HG03025 (cell line): ENCODE measurements around the gene RAPGEF4.

Experiments used
- ATAC-seq: cut with Tn5 transposase; IDR thresholded peaks from one replicate; pipeline ENCODE4 v1.9.1; 2021; ENCODE audit warnings: mild to moderate bottlenecking, moderate library complexity; ENCODE audit not compliant: unreplicated experiment, low FRiP score

Gene RAPGEF4

DNA sequence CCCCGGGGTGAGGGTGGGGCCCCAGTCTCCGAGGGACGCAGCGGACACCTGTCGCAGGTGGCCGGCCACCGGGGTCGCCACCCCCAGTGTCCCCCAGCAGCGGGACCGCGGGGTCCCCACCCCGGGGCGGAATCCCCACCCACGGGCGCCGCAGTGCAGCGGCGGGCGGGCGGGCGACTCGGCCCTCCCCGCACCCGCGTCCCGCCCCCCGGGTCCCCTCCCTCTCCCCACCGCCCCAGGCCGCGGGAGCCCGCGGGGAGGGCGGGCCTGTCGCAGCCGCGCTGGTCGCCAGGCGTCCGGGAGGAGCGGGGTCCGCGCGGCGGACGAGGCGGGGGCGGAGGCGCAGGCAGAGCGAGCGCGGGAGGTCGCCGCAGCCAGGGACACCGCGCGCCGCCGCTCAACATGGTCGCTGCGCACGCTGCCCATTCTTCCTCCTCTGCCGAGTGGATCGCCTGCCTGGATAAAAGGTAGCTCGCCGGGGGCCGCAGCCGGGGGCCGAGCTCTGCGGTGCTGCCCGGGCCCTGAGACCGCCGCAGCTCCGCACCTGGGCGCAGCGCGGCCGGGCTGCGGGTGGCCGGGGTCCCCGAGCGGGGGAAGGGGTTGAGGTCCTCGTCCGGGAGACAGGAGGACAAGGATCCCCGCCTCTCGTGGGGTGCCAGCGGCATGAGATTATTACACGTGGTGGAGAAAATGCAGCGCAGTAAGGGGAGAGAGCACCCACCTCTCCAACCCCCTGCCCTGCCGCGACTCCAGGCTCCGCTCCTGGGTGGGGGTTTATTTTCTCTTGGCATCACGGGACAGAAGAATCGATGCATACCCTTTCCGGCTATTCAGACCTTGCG is at the start of gene RAPGEF4:
Gene RAPGEF4 (plus strand): TSS at position 264 of the 842 bp plus-strand sequence. CDS start 139 bp downstream, at position 403.
- no peak for ATAC-seq

DNA sequence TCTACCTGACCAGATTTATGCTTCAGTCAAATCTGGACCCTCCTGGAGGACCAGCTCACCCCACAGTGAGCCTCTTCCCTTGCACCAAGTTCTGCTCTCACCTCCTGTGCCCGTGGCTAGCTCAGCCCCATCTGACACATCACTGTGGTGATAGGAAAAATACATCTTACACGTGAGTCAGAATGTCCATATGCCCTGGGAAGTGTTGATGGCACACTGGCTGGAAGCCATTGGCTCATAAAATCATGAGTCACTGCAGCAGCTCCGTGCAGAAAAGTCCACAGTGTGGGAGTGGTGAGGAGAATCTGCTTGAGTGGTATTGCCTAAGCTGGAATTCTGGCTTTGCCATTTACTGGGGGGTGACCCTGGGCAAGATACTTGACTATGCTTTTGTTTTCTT is 42.6 kb upstream of the RAPGEF4 start:
- no peak for ATAC-seq

DNA sequence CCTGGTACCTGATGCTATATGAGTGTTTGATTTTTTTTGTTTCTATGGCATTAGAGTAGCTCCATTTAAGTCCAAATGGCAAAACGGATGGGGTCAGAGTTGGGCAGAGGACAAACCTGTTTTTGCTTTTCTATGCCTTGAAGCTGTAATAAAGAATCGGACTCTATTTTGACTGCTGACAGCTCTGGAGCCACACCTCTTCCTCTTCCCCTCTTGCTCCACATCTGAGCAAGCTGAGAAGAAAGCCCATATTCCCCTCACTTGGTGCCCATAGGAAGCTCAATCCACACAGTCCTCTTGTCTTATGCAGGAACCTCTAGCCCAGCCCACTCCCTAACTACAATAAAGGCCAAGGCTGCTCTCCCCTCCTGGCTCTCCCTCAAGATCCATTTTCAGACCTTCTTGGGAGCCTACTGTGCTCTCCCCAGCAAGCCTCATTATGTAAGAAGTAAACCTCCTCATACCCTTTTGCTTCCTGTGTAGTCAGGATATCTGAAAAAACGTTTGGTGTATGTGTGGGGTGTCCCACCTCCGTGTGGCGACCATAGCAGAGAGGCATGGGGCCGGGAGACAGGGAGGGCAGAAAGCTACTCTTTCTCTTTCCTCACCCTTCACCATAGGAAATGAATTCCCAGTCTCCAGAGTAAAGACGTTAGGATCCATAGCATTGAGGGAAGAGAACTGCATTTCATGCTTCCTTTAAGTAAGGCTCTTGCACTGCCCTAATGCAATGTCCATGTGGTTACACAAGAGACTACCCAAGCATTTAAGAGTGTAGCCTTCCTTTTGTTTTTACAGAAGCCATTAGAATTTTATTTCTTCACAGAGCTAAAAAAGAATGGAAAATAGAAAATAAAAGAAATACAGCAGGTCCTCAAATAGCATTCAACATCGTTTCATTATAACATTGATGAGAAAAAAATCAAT is 41.9 kb upstream of the RAPGEF4 start:
- no peak for ATAC-seq

DNA sequence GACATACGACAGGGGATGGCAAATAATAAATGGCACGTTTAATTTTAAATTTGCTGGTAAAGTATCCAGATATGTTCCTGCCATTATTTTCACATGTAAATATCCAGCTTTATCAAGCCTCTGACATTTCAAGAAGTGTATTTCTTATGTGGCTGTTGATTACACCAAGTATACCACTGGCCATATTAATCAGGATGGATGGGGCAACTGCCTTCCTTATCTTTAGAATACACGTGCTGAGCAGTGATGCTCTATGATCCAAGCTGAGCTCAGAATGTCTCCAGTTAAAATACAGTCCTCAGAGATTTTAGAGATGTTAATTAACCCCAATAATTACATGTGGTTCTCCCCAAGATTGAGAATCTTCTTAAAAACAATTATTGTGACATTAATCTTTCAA is 38.3 kb upstream of the RAPGEF4 start:
- no peak for ATAC-seq

DNA sequence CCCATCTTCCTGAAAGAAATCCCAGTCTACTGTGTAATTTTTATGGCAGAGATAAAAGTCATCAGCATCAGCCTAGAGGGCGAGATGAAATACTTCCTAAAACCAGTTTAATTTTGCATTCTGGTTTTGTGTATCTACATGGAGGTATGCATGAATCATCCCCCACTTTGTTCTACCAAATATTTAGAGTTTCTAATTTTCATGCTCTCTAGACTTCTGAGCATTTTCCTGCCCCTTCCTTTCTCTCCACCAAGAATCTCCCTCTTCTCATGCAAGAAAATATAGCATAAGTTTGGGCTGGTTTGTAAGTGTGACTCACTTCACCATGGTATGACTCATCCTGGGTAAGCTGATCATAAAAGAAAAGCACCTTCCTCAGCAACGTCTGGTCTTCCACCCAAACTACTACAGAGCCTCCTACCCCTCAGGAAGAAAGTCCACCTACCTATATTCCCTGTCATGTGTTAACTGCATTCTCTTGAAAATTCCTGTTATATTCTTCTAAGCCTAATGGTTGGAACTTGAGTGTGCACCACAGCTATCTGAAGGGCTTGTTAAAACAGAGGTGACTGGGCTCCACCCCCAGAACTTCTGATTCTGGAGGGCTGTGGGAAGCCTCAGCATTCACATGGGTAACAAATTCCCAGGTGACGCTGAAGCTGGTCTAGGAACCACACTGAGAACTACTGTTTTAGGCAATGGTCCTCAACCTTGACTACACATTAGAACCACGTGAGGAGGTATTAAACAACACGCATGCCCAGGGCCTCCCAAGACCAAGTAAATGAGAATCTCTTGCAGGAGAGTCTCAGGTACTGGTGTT is 37.4 kb upstream of the RAPGEF4 start:
- ATAC-seq: no peak

DNA sequence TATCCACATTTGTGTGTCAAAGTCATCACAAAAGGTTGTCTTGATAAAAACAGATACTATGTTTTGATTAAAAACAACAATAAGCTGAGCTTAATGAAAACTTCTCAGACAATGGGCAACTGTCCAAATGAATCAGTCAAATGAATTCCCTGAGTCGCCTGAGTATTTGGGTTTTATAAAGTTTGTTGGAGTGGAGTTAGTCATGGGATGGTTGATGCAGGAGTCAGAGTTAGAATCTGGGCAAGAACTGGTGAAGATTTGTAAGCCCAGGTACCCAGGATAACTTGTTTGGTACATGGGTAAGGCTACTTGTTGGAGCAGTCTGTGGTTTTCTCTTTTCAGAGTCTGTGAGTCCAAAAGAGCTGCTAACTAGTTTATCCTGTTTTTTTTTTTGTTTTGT is 34.4 kb upstream of the RAPGEF4 start:
- ATAC-seq: no peak

DNA sequence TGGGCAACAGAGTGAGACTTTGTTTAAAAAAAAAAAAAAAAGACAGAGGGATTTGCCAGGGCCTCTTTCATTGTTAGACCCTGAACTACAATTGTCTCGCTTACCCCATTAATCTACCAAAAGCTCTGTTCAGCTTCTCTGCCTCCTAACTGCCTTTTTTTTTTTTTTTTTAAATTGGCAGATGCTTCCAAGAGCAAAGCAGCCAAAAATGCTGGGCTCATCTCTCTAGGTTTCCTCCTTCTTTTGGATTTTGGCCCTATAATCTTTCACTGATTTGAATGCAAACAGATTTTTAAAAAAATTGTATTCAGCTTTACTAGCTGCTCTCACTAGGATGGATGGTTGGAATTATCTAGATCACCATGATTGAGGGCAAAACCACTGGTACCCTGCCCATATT is 33.2 kb upstream of the RAPGEF4 start:
- no peak for ATAC-seq

DNA sequence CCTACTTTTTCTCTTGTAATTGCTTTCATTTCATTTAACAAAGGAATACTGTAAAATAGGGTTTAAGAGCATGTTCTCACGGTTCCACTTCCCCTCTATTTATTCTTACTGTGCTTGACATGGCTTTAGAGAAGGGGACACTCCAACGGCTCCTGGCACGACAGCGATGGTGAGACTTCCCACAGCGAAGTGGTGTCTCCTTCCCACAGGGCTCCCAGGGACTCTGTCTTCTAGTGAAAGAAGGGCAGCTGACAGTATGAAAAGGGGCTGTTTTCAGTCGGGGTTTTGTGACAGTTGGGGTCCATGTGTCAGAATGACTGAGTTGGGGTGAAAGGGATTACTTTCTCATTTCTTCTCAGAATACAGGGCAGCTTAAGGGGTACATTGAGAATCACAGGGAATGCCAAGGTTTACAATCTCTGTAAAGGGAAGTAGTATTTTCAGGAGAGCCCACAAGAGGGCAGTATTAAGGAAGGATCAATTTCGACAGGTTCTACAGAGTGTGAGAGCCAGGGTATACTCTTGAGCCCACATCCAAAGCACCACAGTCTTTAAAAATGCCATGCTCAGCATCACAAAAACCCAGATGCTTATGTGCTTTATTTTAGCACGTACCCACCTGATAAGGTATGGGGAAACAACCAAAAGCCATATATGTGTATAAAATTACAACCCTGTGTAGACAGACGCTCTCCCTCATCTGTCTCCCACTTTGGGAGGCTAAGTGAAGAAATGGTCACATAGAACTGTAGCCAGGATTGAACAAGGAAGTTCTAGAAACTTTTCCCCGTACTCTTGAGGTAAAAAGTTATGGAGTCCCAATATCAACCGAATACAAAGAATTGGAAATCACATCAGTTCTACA is 31.3 kb upstream of the RAPGEF4 start:
- ATAC-seq: no peak

DNA sequence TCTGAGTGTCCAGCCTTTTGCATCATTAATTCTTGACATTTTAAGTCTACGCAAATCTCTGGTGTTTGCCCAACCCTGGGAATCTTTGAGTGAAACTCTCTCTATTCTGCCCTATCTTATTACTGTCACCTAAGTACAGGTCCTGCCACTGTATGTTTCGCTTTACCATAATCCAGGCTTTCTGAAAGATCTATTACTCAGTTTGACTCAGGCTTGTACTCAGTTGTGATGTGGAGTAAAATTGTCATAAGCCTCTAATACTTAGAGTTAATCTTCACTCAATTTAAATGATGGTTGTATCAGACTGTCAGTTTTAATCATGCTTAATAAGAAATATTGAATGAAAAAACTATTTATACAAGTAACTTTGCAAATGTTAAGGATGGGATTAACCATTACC is 30.3 kb upstream of the RAPGEF4 start:
- ATAC-seq: no peak

DNA sequence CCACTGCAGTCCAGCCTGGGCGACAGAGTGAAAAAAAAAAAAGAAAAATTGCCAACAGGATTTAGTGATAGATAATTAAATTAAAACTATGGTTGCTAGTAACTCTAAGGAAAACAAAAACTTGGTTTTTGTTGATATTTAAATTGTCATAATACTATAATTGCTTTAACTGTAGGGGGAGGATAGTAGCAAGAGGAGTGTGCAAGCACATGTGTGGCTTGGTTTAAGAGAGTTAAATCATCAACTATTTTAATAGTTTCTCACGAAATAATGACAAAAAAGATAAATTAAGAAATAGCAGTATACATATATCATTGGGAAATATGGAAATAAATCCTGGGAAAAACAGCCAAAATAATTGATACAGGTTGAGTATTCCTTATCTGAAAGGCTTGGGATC is 27.4 kb upstream of the RAPGEF4 start:
- no peak for ATAC-seq

DNA sequence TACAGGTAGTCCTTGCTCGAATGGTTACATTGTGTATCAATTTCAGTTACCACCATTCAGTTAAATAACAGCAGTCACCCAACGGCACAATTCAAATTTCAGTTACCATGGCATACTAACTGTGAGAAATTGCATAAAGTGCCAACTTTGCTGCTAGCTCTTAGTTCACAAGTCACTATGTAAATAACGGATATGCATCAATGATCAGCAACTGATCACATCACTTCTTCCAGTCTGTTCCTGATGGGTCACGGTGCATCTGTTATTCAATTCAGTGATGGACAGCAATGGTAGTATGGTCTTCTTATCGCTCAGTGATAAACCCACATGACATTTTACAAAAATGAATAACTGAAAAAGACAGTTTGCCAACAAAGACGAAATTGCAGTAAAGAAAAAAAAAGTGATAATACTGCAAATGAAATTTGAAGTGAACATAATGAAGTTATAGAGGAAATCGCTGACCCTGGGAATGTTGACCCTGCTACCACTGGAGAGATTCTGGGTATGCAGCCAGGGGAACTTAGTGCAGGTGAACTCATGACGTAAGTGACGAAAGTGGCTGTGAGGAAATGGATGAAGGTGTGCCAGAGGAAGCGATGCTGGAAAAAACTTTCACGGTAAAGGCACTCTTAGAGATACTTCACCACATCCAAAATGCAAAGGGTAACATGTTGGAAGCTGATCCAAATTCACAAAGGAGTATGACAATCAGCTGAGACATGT is 25.9 kb upstream of the RAPGEF4 start:
- ATAC-seq: no peak

DNA sequence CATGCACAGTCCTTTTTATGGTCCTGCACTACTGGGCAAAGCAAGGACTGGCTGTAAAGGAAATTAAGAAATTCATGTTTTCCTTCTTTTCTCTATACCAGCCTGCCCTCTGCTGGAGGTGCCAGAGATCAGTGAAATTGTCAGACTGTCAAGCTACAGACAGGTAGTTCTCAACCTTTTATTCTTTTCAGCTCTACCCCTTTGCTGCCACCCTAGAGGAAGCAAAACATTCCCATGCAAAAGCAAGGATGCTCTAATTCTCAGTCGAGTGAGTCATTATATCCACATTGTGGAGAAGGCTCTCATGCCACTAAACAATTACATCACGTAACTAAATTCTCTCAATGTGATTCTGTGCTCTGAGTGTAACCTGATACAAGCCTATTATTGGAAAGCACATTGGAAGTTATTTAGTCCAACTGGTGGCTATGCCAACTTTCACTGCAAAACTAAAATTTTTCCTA is 25.0 kb upstream of the RAPGEF4 start:
- ATAC-seq: no peak

DNA sequence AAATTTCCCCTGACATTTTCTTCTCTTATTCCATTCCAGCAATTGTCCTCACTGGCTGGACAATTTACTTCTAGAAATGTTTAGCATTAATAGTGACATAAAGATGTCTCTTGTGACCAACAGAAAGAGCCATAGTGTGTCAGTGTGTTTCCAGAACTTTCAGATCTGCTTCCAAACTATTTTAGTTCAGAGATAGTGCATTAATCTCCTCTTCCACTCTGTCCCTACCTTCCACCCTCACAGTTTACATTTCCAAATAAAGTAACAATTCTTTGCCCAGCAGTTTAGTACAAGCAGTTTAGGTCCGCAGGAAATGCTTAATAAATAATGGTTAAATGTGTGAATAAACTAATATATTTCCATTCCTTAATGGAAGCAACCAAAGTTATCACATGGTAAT is 24.5 kb upstream of the RAPGEF4 start:
- no peak for ATAC-seq

DNA sequence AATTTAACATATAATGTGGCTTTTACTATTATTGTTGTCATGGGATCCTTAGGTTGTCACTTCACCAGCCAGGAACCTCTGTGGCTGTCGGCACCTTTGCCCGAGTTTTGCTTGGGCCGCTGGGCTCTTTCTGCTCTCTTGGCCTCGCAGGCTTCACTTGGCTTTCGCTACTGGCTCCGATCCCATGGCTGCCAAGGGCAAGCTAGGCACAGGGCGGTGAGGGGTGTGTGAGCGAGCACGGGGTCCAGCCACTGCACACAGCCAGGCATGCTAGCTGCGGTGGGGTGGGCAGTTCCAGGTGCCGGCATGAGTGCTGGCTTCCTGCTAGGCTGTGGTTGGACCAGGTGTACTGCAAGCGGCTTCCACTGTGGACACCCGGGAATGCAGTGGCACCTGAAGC is 23.4 kb upstream of the RAPGEF4 start:
- no peak for ATAC-seq

DNA sequence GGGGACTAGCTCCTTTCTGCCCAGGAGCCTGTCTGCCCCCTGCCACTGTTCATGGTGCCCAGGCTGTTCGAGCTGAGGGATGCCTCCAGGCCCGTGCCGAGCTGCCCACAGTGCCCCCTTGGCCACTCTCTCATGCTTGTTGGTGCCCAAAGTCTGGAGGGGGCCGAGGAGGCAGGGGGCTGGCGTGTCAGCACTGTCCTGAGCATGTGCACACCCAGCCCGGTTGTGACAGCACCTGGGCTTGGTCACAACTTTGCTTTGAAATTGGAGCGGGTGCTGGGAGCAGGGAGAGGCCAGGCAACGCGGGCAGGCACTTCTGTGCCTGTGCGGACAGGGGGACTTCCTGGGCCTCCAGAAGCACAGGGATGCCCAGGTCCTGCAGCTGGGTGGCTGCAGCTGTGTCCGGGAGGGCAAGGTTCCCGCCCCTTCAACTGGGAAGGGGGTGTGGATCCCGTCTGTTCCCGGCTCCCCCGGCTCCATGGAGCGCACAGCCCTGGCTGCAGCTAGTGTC is 22.2 kb upstream of the RAPGEF4 start:
- no peak for ATAC-seq

DNA sequence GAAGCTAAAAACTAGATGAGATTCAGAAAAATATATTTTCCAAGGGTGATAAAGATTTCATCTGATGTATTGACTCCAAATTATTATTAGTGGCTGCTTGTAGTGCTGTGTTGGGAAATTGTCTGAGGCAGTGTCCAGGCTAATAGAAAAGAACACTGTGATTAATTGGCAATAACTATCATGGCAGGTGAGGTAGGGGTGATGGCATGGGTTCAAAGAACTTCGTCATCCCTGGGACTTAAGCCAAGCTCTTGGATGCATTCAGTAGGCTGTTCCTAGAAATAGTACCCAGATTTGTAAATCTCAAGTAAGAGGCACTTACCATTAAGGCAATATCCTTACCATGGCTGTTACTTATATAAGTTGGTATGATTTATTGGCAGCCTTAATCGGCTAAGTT is 13.2 kb upstream of the RAPGEF4 start:
- ATAC-seq: no peak

DNA sequence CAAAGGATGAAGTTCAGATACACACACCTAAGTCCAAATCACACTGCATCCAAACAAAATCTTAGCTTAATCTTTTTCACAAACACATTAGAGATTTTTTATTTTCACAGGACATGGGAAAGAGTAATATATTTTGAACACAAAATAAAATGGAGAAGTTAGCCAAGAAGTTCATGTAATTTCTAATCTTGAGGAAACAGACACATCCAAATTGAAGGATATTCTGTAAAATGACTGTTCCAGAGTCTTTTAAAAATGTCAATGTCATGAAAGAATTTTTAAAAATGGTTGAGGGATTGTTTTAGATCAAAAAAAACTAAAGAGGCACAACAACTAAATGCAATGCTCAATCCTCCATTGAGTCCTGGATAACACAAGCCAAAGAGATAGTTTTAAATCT is 12.4 kb upstream of the RAPGEF4 start:
- no peak for ATAC-seq

DNA sequence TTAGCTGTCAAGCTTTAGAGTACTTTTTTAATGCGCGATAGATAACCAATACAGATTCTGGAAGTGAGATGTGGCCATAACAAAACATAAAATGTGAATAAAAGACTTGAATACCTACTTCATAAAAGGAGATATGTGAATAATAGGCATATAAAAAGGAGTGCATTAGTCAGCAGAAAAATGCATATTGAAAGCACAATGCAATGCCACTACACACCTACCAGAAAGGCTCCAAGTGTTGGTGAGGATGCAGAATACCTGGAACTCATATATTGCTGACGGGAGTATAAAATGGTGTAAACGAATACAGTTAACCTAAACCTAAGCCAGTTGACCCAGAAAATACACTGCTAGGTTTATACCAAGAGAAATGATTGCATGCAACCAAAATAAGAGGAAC is 10.9 kb upstream of the RAPGEF4 start:
- no peak for ATAC-seq

DNA sequence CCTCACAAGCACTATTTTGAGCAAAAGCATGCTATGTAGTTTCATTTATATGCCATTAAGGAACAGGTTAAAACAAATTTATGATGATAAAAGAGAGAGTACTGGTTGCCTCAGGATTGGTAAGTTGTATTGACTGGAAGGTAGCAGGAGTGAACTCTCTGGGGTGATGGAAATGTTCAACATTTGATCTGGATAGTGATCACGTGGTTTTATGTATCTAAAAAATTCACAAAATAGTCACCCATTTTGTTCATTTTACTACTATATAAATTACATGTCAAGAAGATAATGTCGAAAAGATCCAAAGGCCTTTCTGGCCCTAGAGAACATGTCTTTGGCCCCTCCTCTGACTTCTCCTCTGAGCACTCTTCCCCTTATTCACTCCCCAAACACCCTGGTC is 10.4 kb upstream of the RAPGEF4 start:
- ATAC-seq: no peak
